IMR-90 (cell line): ENCODE measurements around the gene IPMK. TPM values are rescaled to one million over a fixed set of nuclear protein-coding genes. Genes with fewer than 3 reads are reported as not detected.

Source experiments
- ATAC-seq: fragments of 200-7000 bp; cut with Tn5 transposase; 2 replicates; pipeline ENCODE4 v1.9.1; 2020; ENCODE audit warnings: low read depth, mild to moderate bottlenecking, moderate library complexity
- BruUV-seq: library from RNA; stranded (reverse); fragments of 400-500 nt; replicated peaks from 2 replicates; lab custom pipeline; 2021; lab: Mats Ljungman, UMichigan
- CTCF ChIA-PET: fragments of 300-600 bp; formaldehyde crosslinking; extraction: SDS; loops from one replicate; lab custom pipeline; 2021; ENCODE audit warnings: antibody characterized with exemption; lab: Yijun Ruan, JAX
- POLR2A ChIA-PET: fragments of 300-600 bp; sonication (Branson Sonifier 250); formaldehyde crosslinking; loops from one replicate; lab custom pipeline; 2022; ENCODE audit warnings: antibody characterized with exemption; ENCODE audit not compliant: unreplicated experiment; lab: Charles Lee
- DNase-seq: peaks from one replicate; pipeline ENCODE4 v3.0.0; 2013
- H2AFZ ChIP-seq: replicated peaks from 2 replicates; pipeline ENCODE3; 2013; ENCODE audit warnings: low read length, mild to moderate bottlenecking; ENCODE audit not compliant: poor library complexity
- H2AK5ac ChIP-seq: 2 replicates; pipeline ENCODE4 v1.6.1; 2013; ENCODE audit warnings: low read depth, low read length, inconsistent platforms
- H2AK9ac ChIP-seq: replicated peaks from 2 replicates; pipeline ENCODE3; 2013; ENCODE audit warnings: mild to moderate bottlenecking, low read depth, low read length, moderate library complexity; ENCODE audit not compliant: poor library complexity
- H2BK120ac ChIP-seq: 2 replicates; pipeline ENCODE4 v1.6.1; 2013; ENCODE audit warnings: low read depth, low read length, inconsistent platforms
- H2BK15ac ChIP-seq: 3 replicates; pipeline ENCODE4 v1.6.1; 2013; ENCODE audit warnings: low read depth, low read length, inconsistent platforms
- H2BK20ac ChIP-seq: 2 replicates; pipeline ENCODE4 v1.6.1; 2013; ENCODE audit warnings: low read depth, mild to moderate bottlenecking, inconsistent platforms, low read length, moderate library complexity
- H2BK5ac ChIP-seq: 2 replicates; pipeline ENCODE4 v1.6.1; 2013; ENCODE audit warnings: mild to moderate bottlenecking, low read depth, low read length, inconsistent platforms; ENCODE audit not compliant: poor library complexity, severe bottlenecking
- H3K14ac ChIP-seq: replicated peaks from 2 replicates; pipeline ENCODE4 v1.6.1; 2013; ENCODE audit warnings: low read depth, low read length, inconsistent platforms
- H3K18ac ChIP-seq: 2 replicates; pipeline ENCODE4 v1.6.1; 2013; ENCODE audit warnings: low read depth, low read length, control low read depth
- H3K23ac ChIP-seq: 2 replicates; pipeline ENCODE4 v1.6.1; 2013; ENCODE audit warnings: low read depth, low read length, inconsistent platforms
- H3K27ac ChIP-seq: 2 replicates; pipeline ENCODE4 v1.5.1; 2013; ENCODE audit warnings: mild to moderate bottlenecking, control low read depth, low read length; ENCODE audit not compliant: insufficient read depth
- H3K27me3 ChIP-seq: 2 replicates; pipeline ENCODE4 v1.6.1; 2013; ENCODE audit warnings: low read length; ENCODE audit not compliant: control insufficient read depth, insufficient read depth
- H3K36me3 ChIP-seq: 2 replicates; pipeline ENCODE4 v1.6.1; 2013; ENCODE audit warnings: low read length, mixed read lengths; ENCODE audit not compliant: control insufficient read depth, insufficient read depth
- H3K4ac ChIP-seq: 2 replicates; pipeline ENCODE4 v1.6.1; 2013; ENCODE audit warnings: low read depth, low read length, inconsistent platforms
- H3K4me1 ChIP-seq: 2 replicates; pipeline ENCODE4 v1.6.1; 2013; ENCODE audit warnings: low read length, mixed read lengths; ENCODE audit not compliant: control insufficient read depth, insufficient read depth
- H3K4me2 ChIP-seq: 2 replicates; pipeline ENCODE4 v1.6.1; 2013; ENCODE audit warnings: low read depth, mild to moderate bottlenecking, control low read depth, low read length, moderate library complexity
- H3K4me3 ChIP-seq: 2 replicates; pipeline ENCODE4 v1.5.1; 2013; ENCODE audit warnings: low read depth, mild to moderate bottlenecking, control low read depth, low read length, moderate library complexity; ENCODE audit not compliant: insufficient read depth
- H3K56ac ChIP-seq: 2 replicates; pipeline ENCODE4 v1.6.1; 2013; ENCODE audit warnings: low read length, inconsistent platforms; ENCODE audit not compliant: insufficient read depth; ENCODE audit errors: extremely low read depth
- H3K79me1 ChIP-seq, 2 experiments: 2 replicates each; pipeline ENCODE4 v1.6.1; 2013; ENCODE audit warnings: low read length in 2 of 2, inconsistent platforms in 1 of 2, low read depth in 1 of 2
- H3K9ac ChIP-seq: 2 replicates; pipeline ENCODE4 v1.6.1; 2013; ENCODE audit warnings: low read depth, low read length, control low read depth
- H3K9me1 ChIP-seq: 2 replicates; pipeline ENCODE4 v1.6.1; 2013; ENCODE audit warnings: low read length, inconsistent platforms; ENCODE audit not compliant: insufficient read depth
- H3K9me3 ChIP-seq: 2 replicates; pipeline ENCODE4 v1.6.1; 2013; ENCODE audit warnings: low read length; ENCODE audit not compliant: control insufficient read depth, insufficient read depth
- H4K20me1 ChIP-seq: 2 replicates; pipeline ENCODE4 v1.6.1; 2013; ENCODE audit warnings: low read length, inconsistent platforms; ENCODE audit not compliant: insufficient read depth
- H4K5ac ChIP-seq: 2 replicates; pipeline ENCODE4 v1.6.1; 2013; ENCODE audit warnings: mild to moderate bottlenecking, low read depth, low read length, control low read depth
- H4K8ac ChIP-seq, 2 experiments: 2 replicates each; pipeline ENCODE4 v1.6.1; 2013; ENCODE audit warnings: low read depth in 2 of 2, low read length in 2 of 2, control low read depth in 1 of 2, inconsistent platforms in 1 of 2
- H4K91ac ChIP-seq: 2 replicates; pipeline ENCODE4 v1.6.1; 2013; ENCODE audit warnings: low read depth, low read length, inconsistent platforms; ENCODE audit not compliant: insufficient read depth
- BHLHE40 ChIP-seq: fragments of 150-350 bp; IDR thresholded peaks from 2 replicates; pipeline ENCODE4 v1.6.1; 2016; ENCODE audit warnings: mild to moderate bottlenecking, low read depth, low read length
- CEBPB ChIP-seq: IDR thresholded peaks from 2 replicates; pipeline ENCODE4 v1.6.1; 2012; ENCODE audit warnings: low read depth, low read length, improper control_type of control experiment
- CHD1 ChIP-seq: IDR thresholded peaks from 2 replicates; pipeline ENCODE4 v1.6.1; 2012; ENCODE audit warnings: low read depth, low read length, improper control_type of control experiment
- CTCF ChIP-seq: conservative IDR thresholded peaks from 2 replicates; pipeline ENCODE4 v1.5.1; 2012; ENCODE audit warnings: mild to moderate bottlenecking, low read depth, low read length, improper control_type of control experiment
- ELK1 ChIP-seq: fragments of 150-350 bp; IDR thresholded peaks from 2 replicates; pipeline ENCODE4 v1.6.1; 2016; ENCODE audit warnings: low read depth, mild to moderate bottlenecking, low read length, moderate library complexity, borderline replicate concordance
- FOS ChIP-seq: fragments of 150-350 bp; IDR thresholded peaks from 2 replicates; pipeline ENCODE4 v1.6.1; 2016; ENCODE audit warnings: low read depth, low read length
- MAFK ChIP-seq: IDR thresholded peaks from 2 replicates; pipeline ENCODE4 v1.6.1; 2012; ENCODE audit warnings: low read depth, low read length, improper control_type of control experiment
- MAZ ChIP-seq: IDR thresholded peaks from 2 replicates; pipeline ENCODE4 v1.6.1; 2012; ENCODE audit warnings: low read depth, mild to moderate bottlenecking, low read length, improper control_type of control experiment, moderate library complexity, borderline replicate concordance
- NFE2L2 ChIP-seq: fragments of 150-350 bp; IDR thresholded peaks from 2 replicates; pipeline ENCODE4 v1.6.1; 2016; ENCODE audit warnings: low read depth, mild to moderate bottlenecking, low read length
- POLR2A ChIP-seq: IDR thresholded peaks from 2 replicates; pipeline ENCODE4 v1.6.1; 2012; ENCODE audit warnings: mild to moderate bottlenecking, low read depth, low read length
- RAD21 ChIP-seq: IDR thresholded peaks from 2 replicates; pipeline ENCODE4 v1.6.1; 2012; ENCODE audit warnings: low read length, improper control_type of control experiment
- RCOR1 ChIP-seq: IDR thresholded peaks from 2 replicates; pipeline ENCODE4 v1.6.1; 2012; ENCODE audit warnings: mild to moderate bottlenecking, low read length, improper control_type of control experiment; ENCODE audit not compliant: insufficient replicate concordance
- RFX5 ChIP-seq: IDR thresholded peaks from 2 replicates; pipeline ENCODE4 v1.8.0; 2012; ENCODE audit warnings: low read depth, mild to moderate bottlenecking, low read length, moderate library complexity
- USF2 ChIP-seq: fragments of 150-350 bp; IDR thresholded peaks from 2 replicates; pipeline ENCODE4 v1.6.1; 2017; ENCODE audit warnings: mild to moderate bottlenecking, antibody characterized with exemption, low read length, low read depth
- WGBS, 2 experiments: methylation state at CpG; one replicate each; pipeline versions ENCODE4 v1.1.5 to v1.1.7; 2013; ENCODE audit warnings: missing lambda C conversion rate in 2 of 2; ENCODE audit not compliant: insufficient read length in 1 of 2; ENCODE audit errors: extremely low coverage in 2 of 2; 5-methylcytosine and 5-hydroxymethylcytosine counted together
- dilution Hi-C: fragments of 300-500 bp; cut with HindIII; formaldehyde crosslinking; loops from one replicate; pipeline ENCODE4 v1.14.3; 2018; ENCODE audit warnings: low sequenced_read_pairs; ENCODE audit not compliant: unreplicated experiment
- in situ Hi-C: fragments of 300-500 bp; cut with MboI; formaldehyde crosslinking; loops from 3 replicates; pipeline ENCODE4 v1.14.3; 2019; ENCODE audit warnings: low sequenced_read_pairs, inconsistent platforms, mixed read lengths
- intact Hi-C: fragments of 100-400 bp; cut with micrococcal nuclease; formaldehyde crosslinking; loops from 2 replicates; pipeline ENCODE4 v1.10.0; 2022
- polyA plus RNA-seq, 3 experiments: library from polyadenylated mRNA; depleted of rRNA; stranded (reverse); fragments of >200 nt; gene quantifications; 2 replicates each; pipeline ENCODE4 v1.2.3, GENCODE V29; 2012; ENCODE audit warnings: low replicate concordance in 1 of 3
- total RNA-seq: library from RNA; depleted of rRNA; stranded (reverse); fragments of >200 nt; gene quantifications from 2 replicates; pipeline ENCODE4 v1.2.3, GENCODE V29; 2012

Gene IPMK
- total and polyA plus RNA-seq, 2 of the 4 experiments (the other 2 are of a cell fraction): 0.89 to 2.0 TPM

- peak overlapping the region; percentile 18 for H3K14ac ChIP-seq
- peak overlapping the region; percentile 12; the same call in 1 of the 3 replicates for H2BK15ac ChIP-seq
- no peaks in the 10 kb centered on the region for H3K36me3 ChIP-seq
- POLR2A ChIA-PET: no interaction called here
- no peak for ATAC-seq
- peak overlapping the region; percentile 57; the same call in 1 of the 2 replicates for H3K27ac ChIP-seq
- H4K5ac ChIP-seq: peak overlapping the region; percentile 36; the same call in 1 of the 2 replicates
- in situ Hi-C loops: no loop called here
- H4K91ac ChIP-seq: no peak overlapping the region
- H3K9me3 ChIP-seq: no peaks in the 10 kb centered on the region
- H3K4ac ChIP-seq: peak overlapping the region; percentile 30; the same call in 1 of the 2 replicates
- peak overlapping the region; percentile 85 for H3K4me2 ChIP-seq
- peak overlapping the region; percentile 51 for H3K9ac ChIP-seq
- peak overlapping the region in 1 of 2 experiments; percentile 29; a peak in 2 of 4 replicates for H4K8ac ChIP-seq
- H3K79me1 ChIP-seq: peaks cover 9 to 34% of the 10 kb centered on the region in 2 experiments
- DNase-seq: peak; percentile 78
- intact Hi-C loops: no loop called here
- H2AFZ ChIP-seq: no peak overlapping the region
- H3K9me1 ChIP-seq: no peaks in the 10 kb centered on the region
- no peak overlapping the region; the same call in 1 of the 2 replicates for H2BK20ac ChIP-seq
- peak overlapping the region; percentile 73 for H2BK5ac ChIP-seq
- TSS peak; percentile 24 for BruUV-seq
- peak overlapping the region; percentile 70; the same call in 1 of the 2 replicates for H3K56ac ChIP-seq
- H2AK9ac ChIP-seq: no peak overlapping the region
- no peaks in the 10 kb centered on the region for H3K4me1 ChIP-seq
- no peaks in the 10 kb centered on the region for H4K20me1 ChIP-seq
- 0% methylated on average over 2 of the region's 14 CpGs; no CpG with 5 or more reads in 1 of the 2 experiments for WGBS, 2 experiments
- H3K4me3 ChIP-seq: peak overlapping the region; percentile 70
- no peak overlapping the region for H2AK5ac ChIP-seq
- dilution Hi-C loops: no loop called here
- peak overlapping the region; percentile 70; the same call in 1 of the 2 replicates for H3K23ac ChIP-seq
- H3K18ac ChIP-seq: peak overlapping the region; percentile 53; the same call in 1 of the 2 replicates
- no peaks in the 10 kb centered on the region for H3K27me3 ChIP-seq
- CTCF ChIA-PET: no interaction called here
- H2BK120ac ChIP-seq: peak overlapping the region; percentile 20; the same call in 1 of the 2 replicates
- TF ChIP-seq RAD21 (no peak), MAFK (no peak), FOS (0 out of 2 replicates have a peak, but pooled peaks have one; percentile 16), CTCF (no peak), POLR2A (no peak), RFX5 (no peak), RCOR1 (no peak), USF2 (no peak), NFE2L2 (no peak), CEBPB (peak; percentile 89), MAZ (no peak), ELK1 (no peak), BHLHE40 (peak; percentile 84), CHD1 (0 out of 2 replicates have a peak, but pooled peaks have one; percentile 11)
Measured at GRCh38 chr10:58266003-58266825, 1.5 kb downstream of the IPMK start.
